Endothelial cell of umbilical vein (primary cell): ENCODE measurements around the gene PGAP3. TPM values are rescaled to one million over a fixed set of nuclear protein-coding genes. Genes with fewer than 3 reads are reported as not detected.

Source experiments
- BruUV-seq: library from RNA; stranded (reverse); fragments of 400-500 nt; replicated peaks from 2 replicates; lab custom pipeline; 2021; lab: Mats Ljungman, UMichigan
- CTCF ChIA-PET: fragments of 300-600, 350-600 bp; sonication (Branson Sonifier 250); formaldehyde crosslinking; loops from one replicate; lab custom pipeline; 2021; ENCODE audit warnings: antibody characterized with exemption, inconsistent platforms; lab: Charles Lee
- POLR2A ChIA-PET: fragments of 300-600, 350-600 bp; sonication (Branson Sonifier 250); formaldehyde crosslinking; loops from one replicate; lab custom pipeline; 2021; ENCODE audit warnings: antibody characterized with exemption, inconsistent platforms; lab: Charles Lee
- DNase-seq: peaks from one replicate; pipeline ENCODE4 v3.0.0-alpha.2; 2011; ENCODE audit warnings: low read depth, low spot score
- FAIRE-seq: peaks from 2 replicates; lab custom pipeline; 2011; peaks lifted over from hg19 to GRCh38; lab: Jason Lieb, UNC
- H2AFZ ChIP-seq: 2 replicates; pipeline ENCODE4 v1.6.0; 2012; ENCODE audit warnings: low read depth, low read length, control low read depth, inconsistent platforms
- H3K27ac ChIP-seq: 2 replicates; pipeline ENCODE4 v1.5.1; 2011; ENCODE audit warnings: low read depth, mild to moderate bottlenecking, control low read depth, low read length, moderate library complexity; ENCODE audit not compliant: insufficient read depth
- H3K27me3 ChIP-seq, 2 experiments: 2 replicates each; pipeline versions ENCODE4 v1.6.0 to v1.6.1; 2011; ENCODE audit warnings: low read length in 2 of 2, mixed read lengths in 1 of 2; ENCODE audit not compliant: control insufficient read depth in 2 of 2, insufficient read depth in 2 of 2
- H3K36me3 ChIP-seq, 2 experiments: 2 replicates in 1 of 2; 3 replicates in 1 of 2; pipeline ENCODE4 v1.5.1; 2011; ENCODE audit warnings: low read length in 2 of 2, mild to moderate bottlenecking in 1 of 2, moderate library complexity in 1 of 2; ENCODE audit not compliant: control insufficient read depth in 2 of 2, insufficient read depth in 2 of 2; ENCODE audit errors: extremely low read depth in 1 of 2
- H3K4me1 ChIP-seq: 3 replicates; pipeline ENCODE4 v1.5.1; 2011; ENCODE audit warnings: mild to moderate bottlenecking, low read length; ENCODE audit not compliant: control insufficient read depth, insufficient read depth; ENCODE audit errors: extremely low read depth
- H3K4me2 ChIP-seq: 2 replicates; pipeline ENCODE4 v1.6.1; 2011; ENCODE audit warnings: low read length, control low read depth, mixed read lengths; ENCODE audit not compliant: insufficient read depth
- H3K4me3 ChIP-seq, 3 experiments: fragments of 200-600 bp in 1 of 3; sonication (generic), shearing (Covaris generic) in 1 of 3; replicated peaks in 1 of 3; 2 replicates each; pipeline ENCODE4 v1.5.1; 2011 to 2016; ENCODE audit warnings: control low read depth in 3 of 3, low read length in 3 of 3, mild to moderate bottlenecking in 2 of 3, inconsistent platforms in 1 of 3, low read depth in 1 of 3, moderate library complexity in 1 of 3; ENCODE audit not compliant: insufficient read depth in 1 of 3
- H3K79me2 ChIP-seq: 2 replicates; pipeline ENCODE4 v1.6.0; 2012; ENCODE audit warnings: low read length, inconsistent platforms; ENCODE audit not compliant: control insufficient read depth, insufficient read depth
- H3K9ac ChIP-seq: replicated peaks from 2 replicates; pipeline ENCODE3; 2011; ENCODE audit warnings: low read length, control low read depth; ENCODE audit not compliant: insufficient read depth; ENCODE audit errors: extremely low read depth
- H3K9me1 ChIP-seq: replicated peaks from 3 replicates; pipeline ENCODE4 v1.6.0; 2011; ENCODE audit warnings: mild to moderate bottlenecking, low read length; ENCODE audit not compliant: control insufficient read depth, insufficient read depth; ENCODE audit errors: extremely low read depth
- H3K9me3 ChIP-seq: replicated peaks from 2 replicates; pipeline ENCODE4 v1.5.1; 2012; ENCODE audit warnings: low read length, inconsistent platforms; ENCODE audit not compliant: control insufficient read depth, insufficient read depth
- H4K20me1 ChIP-seq: replicated peaks from 2 replicates; pipeline ENCODE3; 2011; ENCODE audit warnings: mild to moderate bottlenecking, low read length; ENCODE audit not compliant: control insufficient read depth, insufficient read depth; ENCODE audit errors: extremely low read depth
- FOS ChIP-seq: IDR thresholded peaks from 2 replicates; pipeline ENCODE4 v1.6.1; 2011; ENCODE audit warnings: mild to moderate bottlenecking, low read length, moderate library complexity, borderline replicate concordance; ENCODE audit not compliant: insufficient read depth
- GATA2 ChIP-seq: IDR thresholded peaks from 2 replicates; pipeline ENCODE4 v1.7.0; 2011; ENCODE audit warnings: low read depth, mild to moderate bottlenecking, moderate library complexity, mixed read lengths, low read length; ENCODE audit not compliant: insufficient read length, insufficient read depth
- JUN ChIP-seq: IDR thresholded peaks from 2 replicates; pipeline ENCODE4 v1.6.1; 2011; ENCODE audit warnings: borderline replicate concordance, low read depth; ENCODE audit not compliant: insufficient read length, insufficient read depth
- MYC ChIP-seq: IDR thresholded peaks from one replicate; pipeline ENCODE4 v1.6.1; 2011; ENCODE audit warnings: mild to moderate bottlenecking, low read depth, low read length
- POLR2AphosphoS5 ChIP-seq: IDR thresholded peaks from 2 replicates; pipeline ENCODE4 v1.6.1; 2012; ENCODE audit warnings: low read depth, mild to moderate bottlenecking, control low read depth, low read length, moderate library complexity; ENCODE audit not compliant: insufficient read depth
- dilution Hi-C: fragments of 300-500 bp; cut with MboI; formaldehyde crosslinking; loops from one replicate; pipeline ENCODE4 v1.15.0; 2019; ENCODE audit warnings: low sequenced_read_pairs; ENCODE audit not compliant: extremely low pct_ligation_motif_present
- intact Hi-C: fragments of 100-400 bp; cut with micrococcal nuclease; formaldehyde crosslinking; loops from one replicate; pipeline ENCODE4 v1.10.0; 2022
- polyA plus RNA-seq, 4 experiments: library from polyadenylated mRNA; depleted of rRNA in 3 of 4; stranded (reverse) in 3 of 4; unstranded in 1 of 4; fragments of >200 nt; gene quantifications; 2 replicates each; pipeline versions ENCODE4 v1.2.1 to v1.2.3, GENCODE V29; 2011 to 2012; ENCODE audit warnings: missing spikeins in 1 of 4
- total RNA-seq: library from RNA; stranded (reverse); gene quantifications from 2 replicates; pipeline ENCODE4 v1.2.3, GENCODE V29; 2021
- TF ChIP-seq, protein P1 (sequence below), 2 donors: IDR thresholded peaks; 1 replicate in 1 of 2; 2 replicates in 1 of 2; pipeline ENCODE4 v1.5.1; 2011; ENCODE audit warnings: low read length in 2 of 2, mild to moderate bottlenecking in 2 of 2, moderate library complexity in 2 of 2, control low read depth in 1 of 2, inconsistent platforms in 1 of 2, low read depth in 1 of 2; ENCODE audit not compliant: insufficient read depth in 1 of 2; ENCODE audit errors: extremely low read depth in 1 of 2
- TF ChIP-seq, protein P2 (sequence below): IDR thresholded peaks from 2 replicates; pipeline ENCODE4 v1.6.1; 2011; ENCODE audit not compliant: insufficient read depth, insufficient read length

The PGAP3 gene
- total and polyA plus RNA-seq, 2 donors (not counting 3 experiments of a cell fraction or from before 2014, with no cell fraction given): 6.4 to 14.9 TPM

DNA sequence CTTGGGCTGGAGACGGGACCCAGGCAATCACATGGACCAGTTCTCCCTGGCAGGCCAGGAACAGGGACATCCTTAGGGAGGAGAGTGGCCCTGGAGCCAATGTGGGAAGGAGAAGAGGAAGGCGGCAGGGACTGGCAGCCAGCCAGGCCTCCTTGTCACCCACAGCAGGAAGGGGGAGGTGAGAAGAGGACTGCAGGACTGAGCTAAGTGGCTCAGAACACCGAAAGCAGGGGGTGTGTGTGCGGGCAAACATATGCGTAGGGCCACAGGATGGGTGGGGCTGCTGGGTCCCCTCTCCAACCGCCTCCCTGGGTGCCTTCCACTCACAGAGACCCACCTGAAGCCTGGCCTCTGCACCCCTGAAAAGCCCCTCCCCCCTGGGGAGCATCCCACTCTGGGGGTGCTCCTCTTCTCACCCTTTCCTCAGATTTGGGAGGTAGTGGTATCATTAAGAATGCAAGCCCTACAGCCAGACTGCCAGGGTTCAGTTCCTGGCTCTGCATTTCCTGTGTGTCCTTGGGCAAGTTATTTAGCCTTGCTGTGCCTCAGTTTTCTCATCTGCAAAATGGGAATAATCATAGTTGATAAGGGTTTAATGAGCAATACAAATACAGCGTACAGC is 11.5 kb downstream of the PGAP3 start:
- Histone ChIP-seq H3K9me3 (no peaks in the 10 kb centered on the region), H4K20me1 (no peaks in the 10 kb centered on the region), H3K27me3 (no peaks in the 10 kb centered on the region), H3K36me3 (no peaks in the 10 kb centered on the region), H3K9me1 (no peaks in the 10 kb centered on the region), H3K4me2 (no peak overlapping the region), H2AFZ (no peak overlapping the region), H3K4me1 (no peaks in the 10 kb centered on the region), H3K79me2 (no peaks in the 10 kb centered on the region), H3K27ac (no peak overlapping the region), H3K4me3 (no peak overlapping the region), H3K9ac (no peak overlapping the region)
- no peak for DNase-seq
- no peak for FAIRE-seq
- ChIA-PET CTCF (interaction anchor here (1.0 to 13.1 kb wide), 4 partner anchors 10 to 57 kb away, joined by 3 to 291 read pairs (median 4); no protein-coding TSS in a partner anchor), POLR2A (no interaction called here)
- intact Hi-C loops: no loop called here
- TF ChIP-seq MYC (no peak), POLR2AphosphoS5 (no peak), FOS (no peak), JUN (no peak), GATA2 (no peak)
- TF ChIP-seq, protein P1, sequence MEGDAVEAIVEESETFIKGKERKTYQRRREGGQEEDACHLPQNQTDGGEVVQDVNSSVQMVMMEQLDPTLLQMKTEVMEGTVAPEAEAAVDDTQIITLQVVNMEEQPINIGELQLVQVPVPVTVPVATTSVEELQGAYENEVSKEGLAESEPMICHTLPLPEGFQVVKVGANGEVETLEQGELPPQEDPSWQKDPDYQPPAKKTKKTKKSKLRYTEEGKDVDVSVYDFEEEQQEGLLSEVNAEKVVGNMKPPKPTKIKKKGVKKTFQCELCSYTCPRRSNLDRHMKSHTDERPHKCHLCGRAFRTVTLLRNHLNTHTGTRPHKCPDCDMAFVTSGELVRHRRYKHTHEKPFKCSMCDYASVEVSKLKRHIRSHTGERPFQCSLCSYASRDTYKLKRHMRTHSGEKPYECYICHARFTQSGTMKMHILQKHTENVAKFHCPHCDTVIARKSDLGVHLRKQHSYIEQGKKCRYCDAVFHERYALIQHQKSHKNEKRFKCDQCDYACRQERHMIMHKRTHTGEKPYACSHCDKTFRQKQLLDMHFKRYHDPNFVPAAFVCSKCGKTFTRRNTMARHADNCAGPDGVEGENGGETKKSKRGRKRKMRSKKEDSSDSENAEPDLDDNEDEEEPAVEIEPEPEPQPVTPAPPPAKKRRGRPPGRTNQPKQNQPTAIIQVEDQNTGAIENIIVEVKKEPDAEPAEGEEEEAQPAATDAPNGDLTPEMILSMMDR (IDR thresholded peaks at IDR 0.05; ENCODE audit: extremely low read depth in 1 of 2, insufficient read depth in 1 of 2, low read depth in 1 of 2, low read length in 2 of 2): no peak
- TF ChIP-seq, protein P2, sequence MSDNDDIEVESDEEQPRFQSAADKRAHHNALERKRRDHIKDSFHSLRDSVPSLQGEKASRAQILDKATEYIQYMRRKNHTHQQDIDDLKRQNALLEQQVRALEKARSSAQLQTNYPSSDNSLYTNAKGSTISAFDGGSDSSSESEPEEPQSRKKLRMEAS: no peak
- dilution Hi-C loops: no loop called here
- BruUV-seq: no TSS peak
